ENCODE results near the gene CCDC18. TPM values are rescaled to one million over a fixed set of nuclear protein-coding genes. Genes with fewer than 3 reads are reported as not detected.
"Not testable (repeated sequence)": the region's sequence is repeated elsewhere in the genome, so short reads cannot be mapped to it uniquely, and the experiment has no call there.

The CCDC18 gene
- total RNA-seq, 1 donor from 2014 or later: 2.4 TPM

DNA sequence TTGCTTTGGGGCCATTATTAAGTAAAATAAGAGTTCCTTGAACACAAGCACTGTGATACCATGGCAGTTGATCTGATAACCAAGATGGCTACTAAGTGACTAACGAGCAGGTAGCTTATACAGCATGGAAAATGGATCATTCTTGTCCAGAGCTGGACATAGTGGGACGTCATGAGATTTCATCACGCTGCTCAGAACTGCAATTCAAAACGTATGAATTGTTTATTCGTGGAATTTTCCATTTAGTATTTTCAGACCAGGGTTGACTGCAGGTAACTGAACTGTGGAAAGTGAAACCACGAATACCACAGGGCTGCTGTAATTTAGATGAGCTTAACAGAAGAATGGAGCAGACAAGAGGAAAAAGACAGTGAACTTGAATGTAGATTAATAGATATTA, 38.9 kb downstream of the CCDC18 start:
- DNase-seq (no peak), ATAC-seq (ENCODE audit: poor library complexity) (no peak)
- intact Hi-C loops (cut with DNase I): no loop called here

DNA sequence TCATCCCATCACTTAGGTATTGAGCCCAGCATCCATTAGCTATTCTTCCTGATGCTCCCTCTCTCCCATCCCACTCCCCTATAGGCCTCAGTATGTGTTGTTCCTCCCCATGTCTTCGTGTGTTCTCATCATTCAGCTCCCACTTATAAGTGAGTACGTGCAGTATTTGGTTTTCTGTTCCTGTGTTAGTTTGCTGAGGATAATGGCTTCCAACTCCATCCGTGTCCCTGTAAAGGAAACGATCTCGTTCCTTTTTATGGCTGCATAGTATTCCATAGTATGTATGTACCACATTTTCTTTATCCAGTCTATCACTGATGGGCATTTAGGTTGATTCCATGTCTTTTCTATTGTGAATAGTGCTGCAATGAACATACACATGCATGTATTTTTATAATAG, 40.2 kb downstream of the CCDC18 start:
- intact Hi-C loops (cut with DNase I); ATAC-seq (ENCODE audit: poor library complexity); DNase-seq: not testable (repeated sequence)

- no peak for DNase-seq
Measured at GRCh38 chr1:93221913-93222312, 41.4 kb downstream of the CCDC18 start.

GRCh38 chr1:93223023-93223675, 42.6 kb downstream of the CCDC18 start:
- intact Hi-C loops (cut with DNase I): no loop called here
- no peak for ATAC-seq (ENCODE audit: poor library complexity)
- DNase-seq: no peak

More at GRCh38 chr1:93221913-93222312, 41.4 kb downstream of the CCDC18 start:
- intact Hi-C loops (cut with DNase I): no loop called here
- no peak for ATAC-seq (ENCODE audit: poor library complexity)

- ATAC-seq (ENCODE audit: poor library complexity) (no peak), DNase-seq (no peak)
- intact Hi-C loops (cut with DNase I): no loop called here
Measured at GRCh38 chr1:93235261-93235660, 54.7 kb downstream of the CCDC18 start.

GRCh38 chr1:93237021-93237420, 56.5 kb downstream of the CCDC18 start:
- DNase-seq (no peak), ATAC-seq (ENCODE audit: poor library complexity) (no peak)
- intact Hi-C loops (cut with DNase I): no loop called here

GRCh38 chr1:93238425-93238824, 57.9 kb downstream of the CCDC18 start:
- DNase-seq: no peak
- intact Hi-C loops (cut with DNase I): no loop called here
- ATAC-seq (ENCODE audit: poor library complexity): no peak

- no peak for DNase-seq
- no peak for ATAC-seq (ENCODE audit: poor library complexity)
- intact Hi-C loops (cut with DNase I): no loop called here
Measured at GRCh38 chr1:93239863-93240262, 59.3 kb downstream of the CCDC18 start.

DNA sequence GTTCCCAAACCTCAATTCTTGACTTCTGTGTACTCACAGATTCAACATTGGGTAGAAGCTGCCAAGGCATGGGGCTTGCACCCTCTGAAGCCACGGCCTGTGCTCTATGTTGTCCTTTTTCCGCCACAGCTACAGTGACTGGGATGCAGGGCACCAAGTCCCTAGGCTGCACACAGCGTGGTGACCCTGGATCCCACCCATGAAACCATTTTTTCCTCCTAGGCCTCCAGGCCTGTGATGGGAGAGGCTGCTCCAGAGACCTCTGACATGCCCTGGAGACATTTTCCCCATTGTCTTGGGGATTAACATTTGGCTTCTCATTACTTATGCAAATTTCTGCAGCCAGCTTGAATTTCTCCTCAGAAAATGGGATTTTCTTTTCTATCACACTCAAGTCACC, 62.7 kb downstream of the CCDC18 start:
- ATAC-seq (ENCODE audit: poor library complexity); DNase-seq; intact Hi-C loops (cut with DNase I): not testable (repeated sequence)

GRCh38 chr1:93244298-93245069, 64.0 kb downstream of the CCDC18 start:
- DNase-seq (no peak), ATAC-seq (ENCODE audit: poor library complexity) (peak; percentile 75)
- intact Hi-C loops (cut with DNase I): no loop called here

DNA sequence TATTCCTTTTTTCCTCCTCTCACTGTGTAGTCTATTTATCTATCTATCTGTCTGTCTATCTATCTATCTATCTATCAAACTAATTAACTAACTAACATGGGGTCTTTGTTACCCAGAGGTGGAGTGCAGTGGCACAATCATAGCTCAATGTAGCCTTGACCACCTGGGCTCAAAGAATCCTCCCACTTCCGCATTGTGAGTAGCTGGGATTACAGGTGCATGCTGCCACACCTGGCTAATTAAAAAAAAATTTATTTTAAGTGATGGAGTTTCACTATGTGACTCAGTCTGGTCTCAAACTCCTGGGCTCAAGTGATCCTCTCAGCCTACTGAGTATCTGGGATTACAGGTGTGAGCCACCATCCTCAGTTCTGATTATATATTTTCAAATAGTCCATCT, 71.4 kb downstream of the CCDC18 start:
- intact Hi-C loops (cut with DNase I): no loop called here
- ATAC-seq (ENCODE audit: poor library complexity) (no peak), DNase-seq (no peak)

DNA sequence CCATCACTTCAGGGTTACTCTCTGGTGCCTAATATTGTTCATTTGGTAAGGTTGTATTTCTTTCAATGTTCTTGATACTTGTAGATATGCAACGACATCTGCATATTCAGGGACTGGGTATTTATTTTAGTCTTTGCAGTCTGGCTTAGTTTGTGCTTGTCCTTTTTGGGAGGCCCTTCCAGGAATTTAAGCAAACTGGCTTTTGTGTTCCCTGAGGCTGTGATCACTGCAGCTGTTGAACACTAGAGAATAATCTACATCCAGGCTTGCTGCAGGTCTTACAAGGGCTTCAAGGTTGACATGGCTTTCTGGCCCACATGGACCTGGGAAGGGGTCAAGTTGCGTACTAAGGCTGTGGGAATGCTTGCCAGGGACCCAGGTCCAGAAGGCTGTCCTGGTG, 72.1 kb downstream of the CCDC18 start:
- DNase-seq: no peak
- intact Hi-C loops (cut with DNase I): no loop called here
- no peak for ATAC-seq (ENCODE audit: poor library complexity)

DNA sequence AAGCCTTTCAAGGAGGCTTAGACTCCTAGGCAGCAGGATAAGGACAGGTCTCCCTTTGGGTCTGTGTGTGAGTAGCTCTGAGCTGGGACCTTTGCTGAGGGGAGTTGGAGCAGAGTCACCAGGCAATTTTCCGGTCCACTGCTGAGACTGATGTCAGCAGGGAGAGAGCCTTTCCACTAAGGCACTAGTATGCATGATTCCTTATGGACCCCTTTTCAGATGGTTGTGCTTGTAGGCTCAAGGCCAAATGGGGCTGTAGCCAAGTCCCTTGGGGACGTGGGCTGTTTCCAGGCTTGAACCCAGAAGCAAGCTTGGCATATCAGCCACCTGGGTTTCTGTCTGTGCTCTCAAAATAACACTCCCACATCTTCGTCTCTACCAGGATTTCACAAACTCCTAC, 73.0 kb downstream of the CCDC18 start:
- intact Hi-C loops (cut with DNase I): no loop called here
- DNase-seq: no peak
- no peak for ATAC-seq (ENCODE audit: poor library complexity)

GRCh38 chr1:93255222-93256079, 74.9 kb downstream of the CCDC18 start:
- ATAC-seq (ENCODE audit: poor library complexity) (no peak), DNase-seq (no peak)
- intact Hi-C loops (cut with DNase I): no loop called here

GRCh38 chr1:93256433-93256832, 75.9 kb downstream of the CCDC18 start:
- no peak for DNase-seq
- intact Hi-C loops (cut with DNase I): no loop called here
- ATAC-seq (ENCODE audit: poor library complexity): no peak

GRCh38 chr1:93257889-93258288, 77.4 kb downstream of the CCDC18 start:
- intact Hi-C loops (cut with DNase I): no loop called here
- ATAC-seq (ENCODE audit: poor library complexity): no peak
- DNase-seq: no peak

DNA sequence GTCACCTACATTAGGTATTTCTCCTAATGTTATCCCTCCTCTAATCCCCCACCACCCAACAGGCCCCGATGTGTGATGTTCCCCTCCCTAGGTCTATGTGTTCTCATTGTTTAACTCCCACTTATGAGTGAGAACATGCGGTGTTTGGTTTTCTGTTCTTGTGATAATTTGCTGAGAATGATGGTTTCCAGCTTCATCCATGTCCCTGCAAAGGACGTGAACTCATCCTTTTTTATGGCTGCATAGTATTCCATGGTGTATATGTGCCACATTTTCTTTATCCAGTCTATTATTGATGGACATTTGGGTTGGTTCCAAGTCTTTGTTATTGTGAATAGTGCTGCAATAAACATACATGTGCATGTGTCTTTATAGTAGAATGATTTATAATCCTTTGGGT, 80.2 kb downstream of the CCDC18 start:
- ATAC-seq (ENCODE audit: poor library complexity); intact Hi-C loops (cut with DNase I); DNase-seq: not testable (repeated sequence)

GRCh38 chr1:93262645-93263044, 82.1 kb downstream of the CCDC18 start:
- ATAC-seq (ENCODE audit: poor library complexity) (no peak), DNase-seq (no peak)
- intact Hi-C loops (cut with DNase I): no loop called here

DNA sequence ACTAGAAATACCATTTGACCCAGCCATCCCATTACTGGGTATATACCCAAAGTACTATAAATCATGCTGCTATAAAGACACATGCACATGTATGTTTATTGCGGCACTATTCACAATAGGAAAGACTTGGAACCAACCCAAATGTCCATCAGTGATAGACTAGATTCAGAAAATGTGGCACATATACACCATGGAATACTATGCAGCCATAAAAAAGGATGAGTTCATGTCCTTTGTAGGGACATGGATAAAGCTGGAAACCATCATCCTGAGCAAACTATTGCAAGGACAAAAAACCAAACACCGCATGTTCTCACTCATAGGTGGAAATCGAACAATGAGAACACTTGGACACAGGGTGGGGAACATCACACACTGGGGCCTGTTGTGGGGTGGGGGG, 88.4 kb downstream of the CCDC18 start:
- intact Hi-C loops (cut with DNase I); ATAC-seq (ENCODE audit: poor library complexity); DNase-seq: not testable (repeated sequence)
